Pancreas (tissue), 10 donors: ENCODE data around the gene F13B. TPM values are rescaled to one million over a fixed set of nuclear protein-coding genes. Genes with fewer than 3 reads are reported as not detected.
"Not testable (repeated sequence)": the region's sequence is repeated elsewhere in the genome, so short reads cannot be mapped to it uniquely, and the experiment has no call there.

Experiments
- ATAC-seq, 4 donors: fragments of 200-7000 bp; cut with Tn5 transposase; one replicate each; pipeline versions ENCODE4 v1.8.0 to v1.9.1; 2020; ENCODE audit warnings: mild to moderate bottlenecking in 4 of 4, moderate library complexity in 4 of 4
- DNase-seq, 6 donors: peaks; one replicate each; pipeline ENCODE4 v3.0.0-alpha.2; 2020
- FAIRE-seq: peaks from 2 replicates; lab custom pipeline; 2012; peaks lifted over from hg19 to GRCh38; lab: Jason Lieb, UNC
- H3K27ac ChIP-seq, 4 donors: fragments of 200-600 bp; sonication (generic); 1 replicate in 3 of 4; 2 replicates in 1 of 4; pipeline versions ENCODE4 v1.5.0 to v1.8.0; 2020
- H3K27me3 ChIP-seq, 4 donors: fragments of 200-600 bp; one replicate each; pipeline ENCODE4 v1.8.0; 2021
- H3K36me3 ChIP-seq, 3 donors: fragments of 200-600 bp; sonication (generic) in 1 of 3; one replicate each; pipeline versions ENCODE4 v1.5.0 to v1.8.0; 2020 to 2021
- H3K4me1 ChIP-seq, 3 donors: fragments of 200-600 bp; one replicate each; pipeline ENCODE4 v1.8.0; 2021
- H3K4me3 ChIP-seq, 4 donors: fragments of 200-600 bp; sonication (generic) in 2 of 4; one replicate each; pipeline versions ENCODE4 v1.5.0 to v1.8.0; 2020 to 2021
- H3K9me3 ChIP-seq, 4 donors: fragments of 200-600 bp; one replicate each; pipeline ENCODE4 v1.8.0; 2021
- CTCF ChIP-seq, 4 donors: fragments of 200-600 bp; sonication (generic) in 3 of 4; IDR thresholded peaks; one replicate each; pipeline versions ENCODE4 v1.5.0 to v1.8.0; 2021; ENCODE audit warnings: antibody characterized with exemption in 4 of 4
- WGBS, 2 donors: extraction: QIAGEN DNeasy Blood & Tissue Kit; methylation state at CpG; one replicate each; pipeline ENCODE4 v1.1.7; 2013; 5-methylcytosine and 5-hydroxymethylcytosine counted together
- intact Hi-C, 3 donors: fragments of 100-400 bp; cut with DNase I; formaldehyde crosslinking; loops; one replicate each; pipeline versions ENCODE4 v1.11.1 to v1.14.2; 2022
- polyA plus RNA-seq, 2 donors: library from polyadenylated mRNA; stranded (reverse); fragments of 200-250 nt; gene quantifications; one replicate each; pipeline ENCODE4 v1.2.3, GENCODE V29; 2013
- total RNA-seq, 6 donors: library from RNA; stranded (reverse); fragmentation: NEBNext Ultra II Directional in 4 of 6; extraction: Animal tissue kit (Norgen Biotek cat#: 25700) in 4 of 6; gene quantifications; one replicate each; pipeline versions ENCODE4 v1.2.1 to v1.2.4, GENCODE V29; 2021 to 2023
- donor health status: healthy with polysubstance abuse.
- donor health status: DM: no; HTN: no; CAD: no; lungs with moderate emphysema.
- donor health status: DM: no; HTN: no; CAD: no.
- donor health status: control.
- donor health status: control.
- donor health status: Bipolar disorder and iron deficiency.
- donor health status: DM: yes; HTN: yes; CAD: no.
- donor health status: DM: no; HTN: no; CAD: no.
- donor health status: DM: no; HTN: no; CAD: no.
- donor health status: DM: yes; HTN: yes; CAD: no.

F13B gene
- total and polyA plus RNA-seq, 8 donors = not detected

- ATAC-seq = no peak
- Histone ChIP-seq H3K27me3 (no peaks in the 10 kb centered on the region), H3K9me3 (no peaks in the 10 kb centered on the region), H3K36me3 (no peaks in the 10 kb centered on the region), H3K4me1 (no peaks in the 10 kb centered on the region), H3K4me3 (no peak overlapping the region), H3K27ac (no peak overlapping the region)
- FAIRE-seq = no peak
- DNase-seq = no peak
- TF ChIP-seq CTCF (IDR thresholded peaks at IDR 0.05) = no peak
- intact Hi-C loops = no loop called here
- WGBS, 2 donors = 93 to 97% methylated on average over 3 of the region's 3 CpGs
Measured at GRCh38 chr1:197101978-197102377, 34.9 kb upstream of the F13B start.

- FAIRE-seq = no peak
- WGBS, 2 donors = 94% methylated on average over 3 of the region's 3 CpGs
- no peak for TF ChIP-seq CTCF (IDR thresholded peaks at IDR 0.05)
- ATAC-seq = no peak
- intact Hi-C loops = no loop called here
- H3K4me1 ChIP-seq = no peaks in the 10 kb centered on the region
- no peak for DNase-seq
- no peaks in the 10 kb centered on the region for H3K27me3 ChIP-seq
- no peaks in the 10 kb centered on the region for H3K9me3 ChIP-seq
- no peak overlapping the region for H3K4me3 ChIP-seq
- H3K36me3 ChIP-seq = no peaks in the 10 kb centered on the region
- no peak overlapping the region for H3K27ac ChIP-seq
Measured at GRCh38 chr1:197100677-197101076, 33.6 kb upstream of the F13B start.

- Histone ChIP-seq H3K27ac (no peak overlapping the region), H3K4me3 (no peak overlapping the region), H3K9me3 (no peaks in the 10 kb centered on the region), H3K27me3 (no peaks in the 10 kb centered on the region), H3K36me3 (no peaks in the 10 kb centered on the region), H3K4me1 (no peaks in the 10 kb centered on the region)
- FAIRE-seq (no peak), DNase-seq (no peak), ATAC-seq (no peak)
- TF ChIP-seq CTCF (IDR thresholded peaks at IDR 0.05) = no peak
- intact Hi-C loops = no loop called here
Measured at GRCh38 chr1:197099444-197099843, 32.4 kb upstream of the F13B start.

GRCh38 chr1:197096971-197097370 lies 29.9 kb upstream of the F13B start:
- intact Hi-C loops, ATAC-seq, H3K4me1 ChIP-seq, H3K27me3 ChIP-seq, DNase-seq, FAIRE-seq, H3K9me3 ChIP-seq, H3K36me3 ChIP-seq, H3K27ac ChIP-seq, H3K4me3 ChIP-seq: not testable (repeated sequence)
- WGBS, 2 donors = 94 to 96% methylated on average over 2 of the region's 2 CpGs

- 66 to 67% methylated on average over 1 of the region's 1 CpG for WGBS, 2 donors
- ATAC-seq = no peak
- Histone ChIP-seq H3K4me3 (no peak overlapping the region), H3K27ac (no peak overlapping the region), H3K27me3 (no peaks in the 10 kb centered on the region), H3K9me3 (no peaks in the 10 kb centered on the region), H3K36me3 (no peaks in the 10 kb centered on the region), H3K4me1 (no peaks in the 10 kb centered on the region)
- intact Hi-C loops = no loop called here
- TF ChIP-seq CTCF (IDR thresholded peaks at IDR 0.05) = no peak
- no peak for DNase-seq
- no peak for FAIRE-seq
Measured at GRCh38 chr1:197096137-197096536, 29.1 kb upstream of the F13B start.
